OCI-LY3 (cell line): ENCODE results near the gene SBK2.

Experiments
- EZH2phosphoT487 ChIP-seq: fragments of 200-600 bp; shearing (Covaris generic); IDR thresholded peaks from 2 replicates; pipeline ENCODE4 v1.6.1; 2018; ENCODE audit warnings: antibody characterized with exemption, mixed run types, low read depth
- TF ChIP-seq, protein P1 (sequence below): fragments of 200-600, 300-600 bp; sonication (generic); IDR thresholded peaks from 2 replicates; pipeline ENCODE4 v1.5.1; 2014; ENCODE audit warnings: antibody characterized with exemption, low read length, low read depth

DNA sequence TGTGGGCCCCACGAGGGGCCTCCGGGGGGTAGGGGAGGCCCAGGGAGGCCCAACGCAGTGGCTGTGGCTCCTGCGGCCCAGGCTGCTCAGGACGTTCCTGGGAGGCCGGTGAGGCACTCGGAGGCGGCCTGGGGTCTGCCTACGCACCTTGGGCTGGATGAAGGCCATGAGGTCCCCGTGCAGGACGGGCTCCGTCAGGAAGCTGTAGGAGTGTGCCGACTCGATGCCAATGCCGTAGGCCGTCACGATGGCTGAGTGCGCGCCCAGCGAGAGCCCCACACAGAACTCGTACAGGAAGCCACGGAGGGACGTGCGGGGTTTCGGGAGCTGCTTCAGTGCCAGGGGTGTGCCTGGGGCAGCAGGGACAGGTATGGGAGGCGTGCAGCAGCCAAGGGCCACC, 5.9 kb downstream of the SBK2 start:
- TF ChIP-seq, protein P1, sequence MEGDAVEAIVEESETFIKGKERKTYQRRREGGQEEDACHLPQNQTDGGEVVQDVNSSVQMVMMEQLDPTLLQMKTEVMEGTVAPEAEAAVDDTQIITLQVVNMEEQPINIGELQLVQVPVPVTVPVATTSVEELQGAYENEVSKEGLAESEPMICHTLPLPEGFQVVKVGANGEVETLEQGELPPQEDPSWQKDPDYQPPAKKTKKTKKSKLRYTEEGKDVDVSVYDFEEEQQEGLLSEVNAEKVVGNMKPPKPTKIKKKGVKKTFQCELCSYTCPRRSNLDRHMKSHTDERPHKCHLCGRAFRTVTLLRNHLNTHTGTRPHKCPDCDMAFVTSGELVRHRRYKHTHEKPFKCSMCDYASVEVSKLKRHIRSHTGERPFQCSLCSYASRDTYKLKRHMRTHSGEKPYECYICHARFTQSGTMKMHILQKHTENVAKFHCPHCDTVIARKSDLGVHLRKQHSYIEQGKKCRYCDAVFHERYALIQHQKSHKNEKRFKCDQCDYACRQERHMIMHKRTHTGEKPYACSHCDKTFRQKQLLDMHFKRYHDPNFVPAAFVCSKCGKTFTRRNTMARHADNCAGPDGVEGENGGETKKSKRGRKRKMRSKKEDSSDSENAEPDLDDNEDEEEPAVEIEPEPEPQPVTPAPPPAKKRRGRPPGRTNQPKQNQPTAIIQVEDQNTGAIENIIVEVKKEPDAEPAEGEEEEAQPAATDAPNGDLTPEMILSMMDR = no peak
- no peak for TF ChIP-seq EZH2phosphoT487
